ENCODE data around the gene EVC. TPM values are rescaled to one million over a fixed set of nuclear protein-coding genes. Genes with fewer than 3 reads are reported as not detected.

EVC gene
- total RNA-seq, 1 experiment from 2014 or later, result 29.0 TPM

- BruUV-seq (replicated peaks), result no TSS peak
- H3K4me3 Mint-ChIP-seq (ENCODE audit: unreplicated experiment), result no peak overlapping the region
- H3K4me1 Mint-ChIP-seq (ENCODE audit: insufficient read depth, unreplicated experiment), result peaks cover 18% of the 10 kb centered on the region
- H3K27ac Mint-ChIP-seq (ENCODE audit: low read depth, unreplicated experiment), result peak overlapping the region; percentile 97
- ChIA-PET POLR2A (interaction anchor here (1.0 kb wide), 1 partner anchor 28 kb away, joined by 5 read pairs; no protein-coding TSS in a partner anchor), CTCF (interaction anchor here (0.6 to 2.1 kb wide), 4 partner anchors 18 to 214 kb away, joined by 4 to 7 read pairs (median 4); no protein-coding TSS in a partner anchor)
- no peak for TF ChIP-seq CTCF (IDR thresholded peaks at IDR 0.05; ENCODE audit: unreplicated experiment)
- no peak for DNase-seq (ENCODE audit: unreplicated experiment)
- H3K27me3 Mint-ChIP-seq (ENCODE audit: insufficient read depth, unreplicated experiment), result no peaks in the 10 kb centered on the region
- intact Hi-C loops (cut with micrococcal nuclease), result no loop called here
- peaks cover 40% of the 10 kb centered on the region for H3K36me3 Mint-ChIP-seq (ENCODE audit: insufficient read depth, unreplicated experiment)
- no peaks in the 10 kb centered on the region for H3K9me3 Mint-ChIP-seq (ENCODE audit: unreplicated experiment)
Measured at GRCh38 chr4:5753366-5753765, 42.4 kb downstream of the EVC start.

DNA sequence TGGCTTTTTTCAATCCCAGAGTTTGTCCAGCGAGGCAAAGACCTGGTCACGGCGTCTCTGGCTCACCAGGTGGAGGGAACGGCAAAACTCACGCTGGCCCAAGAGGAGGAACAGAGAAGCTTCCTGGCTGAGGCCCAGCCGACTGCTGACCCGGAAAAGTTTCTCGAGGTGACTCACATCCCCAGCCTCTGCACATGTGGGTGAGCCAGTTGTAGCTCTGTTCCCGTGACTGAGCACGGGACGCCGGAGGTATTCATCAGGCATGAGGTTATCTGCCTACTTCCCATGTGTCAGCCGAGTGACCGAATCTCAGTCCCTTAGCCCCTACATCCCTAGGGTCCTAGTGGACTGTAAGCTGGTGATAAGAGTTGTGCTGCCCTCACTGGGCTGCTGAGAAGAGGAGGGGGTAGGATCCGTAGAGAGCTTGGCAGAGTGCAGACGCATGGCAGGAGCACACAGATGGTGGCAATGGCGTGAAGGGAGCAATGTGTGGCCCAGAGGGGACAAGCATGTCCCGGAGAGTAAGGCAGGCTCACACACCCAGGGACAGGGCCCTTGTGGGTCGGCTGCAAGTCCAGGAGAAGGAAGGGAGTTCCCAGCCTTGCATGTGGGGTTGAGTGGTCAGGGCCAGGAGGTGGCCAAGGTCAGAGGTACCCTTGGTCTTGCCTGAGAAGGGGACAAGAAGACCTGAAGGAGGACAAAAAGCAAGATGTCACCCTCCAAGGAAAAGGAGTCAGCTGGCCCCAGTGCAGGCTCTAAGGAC is 42.9 kb downstream of the EVC start:
- POLR2A ChIA-PET, result interaction anchor here (0.7 to 1.0 kb wide), 2 partner anchors 14 to 29 kb away, joined by 3 to 5 read pairs; no protein-coding TSS in a partner anchor
- no peaks in the 10 kb centered on the region for H3K9me3 Mint-ChIP-seq (ENCODE audit: unreplicated experiment)
- TF ChIP-seq CTCF (IDR thresholded peaks at IDR 0.05; ENCODE audit: unreplicated experiment), result no peak
- DNase-seq (ENCODE audit: unreplicated experiment), result peak; percentile 82
- H3K27ac Mint-ChIP-seq (ENCODE audit: low read depth, unreplicated experiment), result peak overlapping the region; percentile 97
- intact Hi-C loops (cut with micrococcal nuclease), result no loop called here
- peaks cover 18% of the 10 kb centered on the region for H3K4me1 Mint-ChIP-seq (ENCODE audit: insufficient read depth, unreplicated experiment)
- no peaks in the 10 kb centered on the region for H3K27me3 Mint-ChIP-seq (ENCODE audit: insufficient read depth, unreplicated experiment)
- BruUV-seq (replicated peaks), result no TSS peak
- peaks cover 34% of the 10 kb centered on the region for H3K36me3 Mint-ChIP-seq (ENCODE audit: insufficient read depth, unreplicated experiment)
- CTCF ChIA-PET, result interaction anchor here (0.6 to 2.1 kb wide), 2 partner anchors 36 to 109 kb away, joined by 4 to 7 read pairs; no protein-coding TSS in a partner anchor
- H3K4me3 Mint-ChIP-seq (ENCODE audit: unreplicated experiment), result no peak overlapping the region

- peaks cover 28% of the 10 kb centered on the region for H3K36me3 Mint-ChIP-seq (ENCODE audit: insufficient read depth, unreplicated experiment)
- BruUV-seq (replicated peaks), result no TSS peak
- no peak for TF ChIP-seq CTCF (IDR thresholded peaks at IDR 0.05; ENCODE audit: unreplicated experiment)
- peaks cover 19% of the 10 kb centered on the region for H3K4me1 Mint-ChIP-seq (ENCODE audit: insufficient read depth, unreplicated experiment)
- H3K4me3 Mint-ChIP-seq (ENCODE audit: unreplicated experiment), result no peak overlapping the region
- H3K27ac Mint-ChIP-seq (ENCODE audit: low read depth, unreplicated experiment), result peak overlapping the region; percentile 97
- CTCF ChIA-PET, result interaction anchor here (2.1 kb wide), 1 partner anchor 35 kb away, joined by 7 read pairs; no protein-coding TSS in a partner anchor
- DNase-seq (ENCODE audit: unreplicated experiment), result no peak
- POLR2A ChIA-PET, result interaction anchor here (1.0 kb wide), 1 partner anchor 29 kb away, joined by 5 read pairs; no protein-coding TSS in a partner anchor
- intact Hi-C loops (cut with micrococcal nuclease), result no loop called here
- H3K27me3 Mint-ChIP-seq (ENCODE audit: insufficient read depth, unreplicated experiment), result no peaks in the 10 kb centered on the region
- no peaks in the 10 kb centered on the region for H3K9me3 Mint-ChIP-seq (ENCODE audit: unreplicated experiment)
Measured at GRCh38 chr4:5754529-5754881, 43.5 kb downstream of the EVC start.

DNA sequence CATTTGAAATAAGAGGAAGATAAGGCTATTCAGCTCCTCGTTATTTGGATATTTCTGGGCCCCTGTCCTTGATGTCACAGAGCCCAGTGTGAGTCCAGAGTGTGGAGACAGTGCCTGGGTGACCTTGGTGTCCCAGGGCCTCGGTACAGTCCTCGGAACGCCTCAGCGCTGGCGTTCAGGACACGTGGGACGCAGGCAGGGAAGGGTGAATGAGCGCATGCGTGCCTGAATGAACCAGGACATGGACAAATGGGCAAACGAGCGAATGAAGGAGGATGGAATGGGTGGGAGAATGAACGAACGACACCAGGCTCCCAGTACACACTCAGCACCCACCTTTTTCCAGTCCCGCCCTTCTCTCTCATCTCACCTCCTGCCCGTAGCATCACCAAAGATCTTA is 44.2 kb downstream of the EVC start:
- peaks cover 27% of the 10 kb centered on the region for H3K36me3 Mint-ChIP-seq (ENCODE audit: insufficient read depth, unreplicated experiment)
- H3K4me1 Mint-ChIP-seq (ENCODE audit: insufficient read depth, unreplicated experiment), result peaks cover 26% of the 10 kb centered on the region
- intact Hi-C loops (cut with micrococcal nuclease), result no loop called here
- CTCF ChIA-PET, result interaction anchor here (0.7 to 2.1 kb wide), 2 partner anchors 35 to 1218 kb away, joined by 3 to 7 read pairs; no protein-coding TSS in a partner anchor
- H3K27me3 Mint-ChIP-seq (ENCODE audit: insufficient read depth, unreplicated experiment), result no peaks in the 10 kb centered on the region
- BruUV-seq (replicated peaks), result no TSS peak
- H3K9me3 Mint-ChIP-seq (ENCODE audit: unreplicated experiment), result no peaks in the 10 kb centered on the region
- POLR2A ChIA-PET, result no interaction called here
- no peak for TF ChIP-seq CTCF (IDR thresholded peaks at IDR 0.05; ENCODE audit: unreplicated experiment)
- DNase-seq (ENCODE audit: unreplicated experiment), result no peak
- H3K27ac Mint-ChIP-seq (ENCODE audit: low read depth, unreplicated experiment), result peak overlapping the region; percentile 97
- no peak overlapping the region for H3K4me3 Mint-ChIP-seq (ENCODE audit: unreplicated experiment)
